Measurements from ENCODE around the gene SLC10A6.

The SLC10A6 gene

DNA sequence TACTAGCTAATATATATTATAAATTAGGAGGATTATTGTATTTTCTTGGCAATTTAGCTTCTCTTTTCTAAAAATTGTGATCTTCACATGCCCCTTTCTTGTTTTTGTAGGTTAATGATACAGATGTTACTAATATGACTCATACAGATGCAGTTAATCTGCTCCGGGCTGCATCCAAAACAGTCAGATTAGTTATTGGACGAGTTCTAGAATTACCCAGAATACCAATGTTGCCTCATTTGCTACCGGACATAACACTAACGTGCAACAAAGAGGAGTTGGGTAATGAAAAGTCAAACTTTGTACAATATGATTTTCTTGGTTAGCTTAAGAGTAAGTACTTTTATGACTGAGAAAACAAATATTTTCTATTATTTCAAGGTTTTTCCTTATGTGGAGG, 74.1 kb downstream of the SLC10A6 start:
- no peak for DNase-seq (ENCODE audit: low spot score)
